Panc1 (cell line): ENCODE data around the gene WDR27.

Experiments used
- TCF7L2 ChIP-seq: IDR thresholded peaks from 2 replicates; pipeline ENCODE4 v1.6.1; 2011; ENCODE audit warnings: mild to moderate bottlenecking, low read depth, low read length, inconsistent platforms
- TF ChIP-seq, protein P1 (sequence below): fragments of 450-650 bp; IDR thresholded peaks from 2 replicates; pipeline ENCODE4 v1.5.1; 2017; ENCODE audit warnings: mild to moderate bottlenecking
- TF ChIP-seq, protein P2 (sequence below), 2 experiments: IDR thresholded peaks; 2 replicates each; pipeline ENCODE4 v1.6.1; 2011 to 2012; ENCODE audit warnings: low read depth in 2 of 2, control low read depth in 1 of 2, low read length in 1 of 2, mild to moderate bottlenecking in 1 of 2, moderate library complexity in 1 of 2; ENCODE audit not compliant: insufficient read depth in 1 of 2

DNA sequence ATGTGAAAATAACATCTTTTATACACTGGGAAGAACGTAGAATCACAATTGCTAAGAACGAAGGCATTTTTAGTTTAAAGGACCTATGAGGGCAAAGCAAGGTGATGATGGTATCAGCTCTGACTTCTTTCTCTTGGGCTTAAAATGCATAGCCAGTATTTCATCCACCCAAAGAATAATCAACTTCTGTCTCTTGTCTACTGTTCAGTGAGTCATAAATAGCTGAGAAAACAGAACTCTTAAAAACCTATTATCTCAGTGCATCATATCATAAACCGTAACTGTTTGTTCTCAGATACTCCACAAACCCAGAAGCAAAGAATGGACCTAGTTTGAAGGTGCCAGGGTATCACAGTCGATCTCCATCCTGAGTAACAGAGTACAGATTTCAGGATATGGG lies 17.3 kb upstream of the WDR27 start:
- TF ChIP-seq, protein P1, sequence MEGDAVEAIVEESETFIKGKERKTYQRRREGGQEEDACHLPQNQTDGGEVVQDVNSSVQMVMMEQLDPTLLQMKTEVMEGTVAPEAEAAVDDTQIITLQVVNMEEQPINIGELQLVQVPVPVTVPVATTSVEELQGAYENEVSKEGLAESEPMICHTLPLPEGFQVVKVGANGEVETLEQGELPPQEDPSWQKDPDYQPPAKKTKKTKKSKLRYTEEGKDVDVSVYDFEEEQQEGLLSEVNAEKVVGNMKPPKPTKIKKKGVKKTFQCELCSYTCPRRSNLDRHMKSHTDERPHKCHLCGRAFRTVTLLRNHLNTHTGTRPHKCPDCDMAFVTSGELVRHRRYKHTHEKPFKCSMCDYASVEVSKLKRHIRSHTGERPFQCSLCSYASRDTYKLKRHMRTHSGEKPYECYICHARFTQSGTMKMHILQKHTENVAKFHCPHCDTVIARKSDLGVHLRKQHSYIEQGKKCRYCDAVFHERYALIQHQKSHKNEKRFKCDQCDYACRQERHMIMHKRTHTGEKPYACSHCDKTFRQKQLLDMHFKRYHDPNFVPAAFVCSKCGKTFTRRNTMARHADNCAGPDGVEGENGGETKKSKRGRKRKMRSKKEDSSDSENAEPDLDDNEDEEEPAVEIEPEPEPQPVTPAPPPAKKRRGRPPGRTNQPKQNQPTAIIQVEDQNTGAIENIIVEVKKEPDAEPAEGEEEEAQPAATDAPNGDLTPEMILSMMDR, result no peak
- TF ChIP-seq, protein P2, sequence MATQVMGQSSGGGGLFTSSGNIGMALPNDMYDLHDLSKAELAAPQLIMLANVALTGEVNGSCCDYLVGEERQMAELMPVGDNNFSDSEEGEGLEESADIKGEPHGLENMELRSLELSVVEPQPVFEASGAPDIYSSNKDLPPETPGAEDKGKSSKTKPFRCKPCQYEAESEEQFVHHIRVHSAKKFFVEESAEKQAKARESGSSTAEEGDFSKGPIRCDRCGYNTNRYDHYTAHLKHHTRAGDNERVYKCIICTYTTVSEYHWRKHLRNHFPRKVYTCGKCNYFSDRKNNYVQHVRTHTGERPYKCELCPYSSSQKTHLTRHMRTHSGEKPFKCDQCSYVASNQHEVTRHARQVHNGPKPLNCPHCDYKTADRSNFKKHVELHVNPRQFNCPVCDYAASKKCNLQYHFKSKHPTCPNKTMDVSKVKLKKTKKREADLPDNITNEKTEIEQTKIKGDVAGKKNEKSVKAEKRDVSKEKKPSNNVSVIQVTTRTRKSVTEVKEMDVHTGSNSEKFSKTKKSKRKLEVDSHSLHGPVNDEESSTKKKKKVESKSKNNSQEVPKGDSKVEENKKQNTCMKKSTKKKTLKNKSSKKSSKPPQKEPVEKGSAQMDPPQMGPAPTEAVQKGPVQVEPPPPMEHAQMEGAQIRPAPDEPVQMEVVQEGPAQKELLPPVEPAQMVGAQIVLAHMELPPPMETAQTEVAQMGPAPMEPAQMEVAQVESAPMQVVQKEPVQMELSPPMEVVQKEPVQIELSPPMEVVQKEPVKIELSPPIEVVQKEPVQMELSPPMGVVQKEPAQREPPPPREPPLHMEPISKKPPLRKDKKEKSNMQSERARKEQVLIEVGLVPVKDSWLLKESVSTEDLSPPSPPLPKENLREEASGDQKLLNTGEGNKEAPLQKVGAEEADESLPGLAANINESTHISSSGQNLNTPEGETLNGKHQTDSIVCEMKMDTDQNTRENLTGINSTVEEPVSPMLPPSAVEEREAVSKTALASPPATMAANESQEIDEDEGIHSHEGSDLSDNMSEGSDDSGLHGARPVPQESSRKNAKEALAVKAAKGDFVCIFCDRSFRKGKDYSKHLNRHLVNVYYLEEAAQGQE (IDR thresholded peaks at IDR 0.05; ENCODE audit: insufficient read depth in 1 of 2, low read depth in 2 of 2, low read length in 1 of 2), result no peak
- no peak for TF ChIP-seq TCF7L2
